EH (cell line): Measurements from ENCODE around the gene ZNF556.
A peak's percentile ranks its signal among the peaks of the same experiment; 100 is the strongest.

ENCODE experiments used
- DNase-seq: peaks from one replicate; pipeline ENCODE4 v3.0.0-alpha.2; 2015; ENCODE audit warnings: low read depth

ZNF556 gene

DNA sequence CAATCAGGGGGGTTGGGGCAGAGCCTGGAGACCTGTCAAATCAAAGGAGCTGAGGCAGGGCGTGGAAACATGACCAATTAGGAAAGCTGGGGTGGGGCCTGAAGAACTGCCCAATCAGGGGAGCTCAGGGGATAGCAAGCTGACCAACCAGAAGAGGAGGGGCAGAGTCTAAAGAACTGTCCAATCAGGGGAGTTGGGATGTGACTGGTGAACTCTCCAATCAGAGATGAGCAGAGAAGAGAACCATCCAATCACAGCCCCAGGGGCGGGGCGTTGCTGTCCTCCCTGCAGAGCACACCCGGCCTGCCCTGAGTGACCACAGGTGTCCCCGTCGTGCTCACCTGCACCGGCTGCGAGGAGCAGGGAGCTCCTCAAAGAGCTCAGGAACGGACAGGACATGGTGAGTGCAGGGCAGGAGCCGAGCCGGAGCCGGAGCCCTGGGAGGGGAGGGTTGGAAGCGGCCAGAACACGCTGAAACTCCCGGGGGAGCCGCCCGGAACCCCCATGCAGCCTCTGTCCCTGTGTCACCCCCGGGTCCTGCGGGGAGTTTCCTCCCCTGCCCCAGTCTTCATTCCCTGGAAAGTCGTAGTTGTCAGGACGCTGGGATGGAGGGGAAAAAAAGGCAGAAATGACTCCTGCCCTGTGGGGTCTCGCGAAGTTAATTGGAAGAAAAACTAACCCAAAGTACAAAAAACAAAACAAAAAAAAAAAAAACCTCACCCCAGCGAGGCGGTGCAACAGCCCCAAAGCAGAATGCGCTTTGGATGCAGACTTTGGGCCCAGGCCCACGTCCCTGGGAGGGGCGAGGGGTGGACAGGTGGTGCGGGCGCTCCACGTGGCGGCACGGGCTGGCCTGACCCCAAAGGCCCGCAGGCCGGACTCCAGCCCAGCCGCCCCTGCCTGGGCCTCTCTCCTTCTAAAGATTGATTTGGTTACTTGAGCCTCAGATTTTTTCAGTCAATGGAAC lies at the start of gene ZNF556:
Gene ZNF556 (plus strand): TSS at position 311 of the 967 bp plus-strand sequence. CDS start 87 bp downstream, at position 398.
- no peak for DNase-seq

DNA sequence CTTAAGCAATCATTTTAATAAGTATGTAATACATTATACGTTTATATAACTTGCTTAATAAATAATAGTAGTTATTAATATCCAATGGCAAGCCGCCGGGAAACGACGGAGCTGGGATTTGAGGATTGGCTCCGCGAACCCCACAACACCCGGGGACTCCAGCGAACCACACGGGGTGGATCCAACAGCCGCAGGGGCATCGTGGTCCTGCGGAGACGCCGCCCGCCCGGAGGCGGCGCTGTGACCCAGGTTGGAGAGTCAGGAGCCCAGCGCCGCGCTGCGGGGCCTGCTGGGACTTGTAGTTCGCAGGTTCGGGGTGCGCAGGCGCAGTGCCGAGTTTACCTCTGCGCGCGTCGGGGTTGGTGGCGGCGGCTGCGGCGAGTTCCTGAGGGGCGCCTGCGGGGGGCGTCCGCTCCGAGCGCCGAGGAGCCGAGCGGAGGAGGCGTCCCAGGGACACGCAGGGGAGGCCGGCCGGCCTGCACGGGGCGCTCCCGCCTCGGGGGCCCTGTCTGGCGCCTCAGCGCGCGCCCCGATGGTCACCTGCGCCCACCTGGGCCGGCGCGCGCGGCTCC lies 47.5 kb upstream of the ZNF556 start, which contains the start of gene ZNF554:
Gene ZNF554 (plus strand): TSS at position 329 of the 572 bp plus-strand sequence. CDS start 204 bp downstream, at position 533.
- peak; percentile 93 for DNase-seq

DNA sequence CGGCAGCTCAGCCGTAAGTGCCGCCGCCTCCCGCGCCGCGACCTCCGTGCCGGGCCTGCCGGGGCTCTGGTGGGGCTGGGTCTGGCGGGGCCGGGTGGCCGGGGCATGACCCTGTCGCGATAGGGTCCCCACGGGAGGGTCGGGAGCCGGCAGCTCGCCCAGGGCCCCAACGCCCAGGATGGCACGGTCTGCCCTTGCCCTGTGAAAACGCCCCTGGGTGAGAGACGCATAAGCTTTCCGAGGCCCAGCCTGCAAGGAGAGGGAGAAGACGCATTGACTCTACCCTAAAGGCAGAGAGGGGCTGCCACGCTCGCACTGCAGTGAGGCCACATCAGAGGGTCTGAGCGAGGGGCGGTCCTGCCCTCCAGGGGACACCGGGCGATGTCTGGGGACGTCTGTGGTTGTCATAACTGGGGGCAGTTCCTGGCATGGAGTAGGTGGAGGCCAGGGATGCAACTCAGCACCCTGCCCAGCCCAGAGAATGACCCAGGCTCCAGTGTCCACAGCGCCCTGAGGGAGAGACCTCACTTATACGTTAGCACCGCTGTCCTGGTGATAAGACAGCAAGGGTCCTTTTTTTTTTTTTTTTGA lies 46.9 kb upstream of the ZNF556 start:
- DNase-seq, result peak; percentile 24

DNA sequence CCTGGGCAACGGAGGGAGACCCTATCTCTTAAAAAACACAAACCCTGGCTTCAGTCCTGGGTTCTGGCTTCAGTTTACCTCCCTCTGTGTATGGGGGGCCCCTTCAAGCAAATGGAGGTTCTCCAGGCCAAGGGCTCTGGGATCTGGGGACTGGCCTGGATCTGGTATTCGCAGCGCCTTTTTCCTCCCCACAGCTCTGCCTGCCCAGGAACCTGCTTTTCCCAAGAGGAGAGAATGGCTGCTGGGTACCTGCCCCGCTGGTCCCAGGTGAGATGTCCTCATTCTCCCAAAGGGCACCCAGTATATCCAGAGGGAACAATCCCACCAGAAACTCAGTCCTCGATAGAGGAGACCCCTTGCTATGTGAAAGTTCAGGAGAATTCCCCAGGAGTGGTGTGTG lies 44.3 kb upstream of the ZNF556 start:
- DNase-seq, result no peak

DNA sequence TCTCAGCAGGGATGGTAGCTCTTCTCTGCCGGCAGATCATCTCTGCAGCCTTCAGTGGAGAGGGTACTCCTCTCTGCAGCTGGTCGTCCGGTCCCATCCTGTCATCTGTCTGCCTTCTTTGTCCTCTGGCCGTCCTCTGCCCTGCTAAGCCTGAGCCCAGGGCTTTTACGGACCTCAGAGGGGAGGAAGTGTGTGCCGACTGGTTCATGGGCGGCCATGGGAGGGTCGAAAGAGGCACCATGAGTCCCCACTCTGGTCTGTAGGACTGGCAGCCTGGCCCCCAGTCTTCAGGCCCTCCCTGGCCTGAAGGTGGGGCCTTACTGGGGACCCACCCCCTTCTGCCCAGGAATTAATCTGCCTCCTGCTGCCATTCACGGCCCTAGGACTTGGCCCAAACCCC lies 43.5 kb upstream of the ZNF556 start:
- DNase-seq, result no peak

DNA sequence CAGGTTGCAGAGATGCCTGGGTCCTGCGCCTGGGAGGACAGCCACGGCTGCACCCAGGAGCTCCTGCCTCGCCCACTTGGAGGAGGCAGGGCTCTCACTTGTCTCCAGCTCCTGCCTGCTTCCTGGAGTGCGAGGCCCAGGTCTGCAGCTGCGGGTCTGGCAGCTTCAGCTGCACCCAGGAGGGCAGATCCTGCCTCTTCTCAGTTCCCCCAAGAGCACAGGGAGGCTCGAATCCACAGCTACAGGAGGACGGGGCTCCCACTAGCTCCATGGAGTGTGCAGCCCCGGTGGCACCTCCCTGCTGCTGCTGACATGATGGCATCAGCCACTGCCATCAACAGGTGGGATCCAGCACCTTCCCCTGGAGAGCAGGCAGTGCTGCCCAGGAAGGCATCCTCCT lies 43.0 kb upstream of the ZNF556 start:
- DNase-seq, result no peak

DNA sequence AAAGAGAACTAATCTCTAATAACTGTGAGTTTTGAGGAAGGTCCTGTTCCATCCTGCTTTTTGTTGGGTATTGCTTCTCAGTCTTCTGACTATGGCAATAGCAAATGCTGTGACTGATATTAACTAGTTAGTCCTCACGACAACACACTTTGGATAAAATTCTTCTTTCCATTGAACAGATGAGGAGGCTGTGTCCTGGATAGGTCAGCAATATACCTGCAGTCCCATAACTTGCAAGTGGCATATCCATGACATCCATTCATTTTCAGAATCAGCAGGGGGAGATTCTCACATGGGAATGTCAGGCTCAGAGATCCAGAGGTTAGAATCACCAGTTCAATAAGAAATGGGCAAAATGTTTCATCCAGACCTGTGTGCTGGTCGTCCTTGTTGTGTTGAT lies 40.1 kb upstream of the ZNF556 start:
- no peak for DNase-seq

DNA sequence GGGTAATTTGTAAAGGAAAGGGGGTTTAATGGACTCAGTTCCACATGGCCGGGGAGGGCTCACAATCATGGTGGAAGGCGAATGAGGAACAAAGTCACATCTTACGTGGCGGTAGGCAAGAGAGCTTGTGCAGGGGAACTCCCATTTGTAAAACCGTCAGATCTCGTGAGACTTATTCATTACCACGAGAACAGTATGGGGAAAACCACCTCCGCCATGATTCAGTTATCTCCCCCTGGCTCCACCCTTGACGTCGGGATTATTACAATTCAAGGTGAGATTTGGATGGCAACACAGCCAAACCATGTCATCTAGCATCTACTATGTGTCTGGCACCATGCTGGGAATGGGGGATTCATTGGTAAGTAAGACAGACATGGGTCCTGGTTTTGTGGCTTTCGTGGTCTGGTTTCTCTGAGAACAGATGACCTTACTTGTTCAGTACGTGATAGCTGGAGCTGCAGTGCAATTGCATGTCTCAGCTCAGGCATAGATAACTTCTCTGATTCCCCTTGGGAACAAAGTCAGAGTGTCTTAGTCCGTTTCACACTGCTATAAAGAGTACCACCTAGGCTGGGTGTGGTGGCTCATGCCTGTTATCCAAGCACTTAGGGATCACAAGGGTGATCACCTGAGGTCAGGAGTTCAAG lies 39.2 kb upstream of the ZNF556 start:
- DNase-seq, result no peak

DNA sequence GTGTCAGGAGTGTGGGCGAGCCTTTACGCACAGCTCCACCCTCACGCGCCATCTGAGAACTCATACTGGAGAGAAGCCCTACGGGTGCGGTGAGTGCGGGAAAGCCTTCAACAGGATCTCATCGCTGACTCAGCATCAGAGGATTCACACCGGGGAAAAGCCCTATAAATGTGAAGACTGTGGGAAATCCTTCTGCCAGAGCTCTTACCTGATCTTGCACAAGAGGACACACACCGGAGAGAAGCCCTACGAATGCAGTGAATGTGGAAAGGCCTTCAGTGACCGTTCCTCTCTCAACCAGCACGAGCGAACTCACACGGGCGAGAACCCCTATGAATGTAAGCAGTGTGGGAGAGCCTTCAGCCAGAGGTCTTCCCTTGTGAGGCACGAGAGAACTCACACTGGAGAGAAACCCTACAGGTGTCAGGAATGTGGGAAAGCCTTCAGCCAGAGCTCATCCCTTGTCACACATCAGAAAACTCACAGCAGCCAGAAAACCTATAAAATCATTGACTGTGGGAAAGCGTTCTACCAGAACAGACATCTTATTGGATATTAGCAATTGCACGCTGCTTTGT lies 32.8 kb upstream of the ZNF556 start:
- DNase-seq, result peak; percentile 6

DNA sequence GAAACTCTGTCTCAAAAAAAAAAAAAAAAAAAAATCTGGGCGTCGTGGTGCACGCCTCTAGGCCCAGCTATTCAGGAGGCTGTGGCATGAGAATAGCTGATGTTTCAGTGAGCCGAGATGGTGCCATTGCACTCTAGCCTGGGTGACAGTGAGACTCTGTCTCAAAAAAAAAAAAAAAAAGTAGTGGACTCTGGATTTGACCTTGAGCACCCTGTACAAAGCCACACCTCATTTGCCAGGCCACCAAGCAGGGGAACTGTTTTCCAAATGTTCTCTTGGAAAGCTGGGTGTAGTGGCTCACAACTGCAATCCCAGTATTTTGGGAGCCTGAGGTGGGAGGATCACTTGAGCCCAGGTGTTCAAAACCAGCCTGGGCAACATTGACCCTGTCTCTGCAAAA lies 29.7 kb upstream of the ZNF556 start:
- no peak for DNase-seq

DNA sequence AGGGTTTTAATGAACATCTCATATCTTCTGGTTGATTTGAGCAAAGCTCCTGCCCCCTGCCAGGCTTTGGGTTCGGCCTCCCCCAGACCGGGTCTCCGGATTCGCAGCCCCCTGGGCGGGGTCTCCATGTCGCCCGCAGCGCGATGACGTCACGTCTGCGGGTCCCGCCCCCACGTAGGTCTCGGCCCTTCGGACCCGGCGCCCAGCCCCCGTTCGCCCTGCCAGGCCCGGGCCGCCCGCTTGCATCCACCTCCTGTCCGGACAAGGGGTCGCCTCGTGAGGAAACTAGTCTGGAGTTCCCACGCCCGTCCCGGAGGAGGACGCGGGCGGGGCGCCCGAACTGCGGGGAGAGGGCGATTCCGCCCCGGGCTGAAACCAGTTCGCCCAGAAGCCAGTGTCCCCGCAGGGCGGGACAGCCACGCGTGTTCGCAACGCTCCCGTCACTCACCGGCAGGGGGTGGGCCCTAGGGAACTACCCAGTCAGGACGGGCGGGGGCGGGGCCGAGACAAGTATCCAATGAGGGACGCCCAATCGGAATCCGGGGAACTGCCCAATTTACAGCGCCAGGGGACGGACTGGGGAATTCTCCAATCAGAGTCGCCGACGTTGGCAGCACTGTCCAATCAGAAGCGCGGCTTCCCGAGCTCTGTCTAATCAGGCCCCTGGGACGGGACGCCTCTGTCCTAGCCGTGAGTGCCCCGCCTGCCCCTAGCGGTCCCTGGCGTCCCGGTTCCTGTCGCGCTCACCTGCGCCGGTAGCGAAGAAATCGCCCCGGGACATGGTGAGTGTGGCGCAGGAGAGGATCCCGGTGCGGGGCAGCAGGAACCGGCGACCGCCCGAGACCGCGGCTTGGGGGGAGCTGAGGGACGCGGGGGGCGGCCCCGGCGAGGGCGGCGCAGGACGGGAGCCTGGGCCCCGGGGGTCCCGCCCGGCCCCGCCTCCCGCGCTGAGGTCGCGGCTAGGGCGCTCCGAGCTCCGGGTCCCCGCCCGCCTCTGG lies 26.0 kb upstream of the ZNF556 start, which contains the start of gene ZNF555:
Gene ZNF555 (plus strand): TSS at position 682 of the 998 bp plus-strand sequence. CDS start 98 bp downstream, at position 780.
- peak; percentile 99 for DNase-seq

DNA sequence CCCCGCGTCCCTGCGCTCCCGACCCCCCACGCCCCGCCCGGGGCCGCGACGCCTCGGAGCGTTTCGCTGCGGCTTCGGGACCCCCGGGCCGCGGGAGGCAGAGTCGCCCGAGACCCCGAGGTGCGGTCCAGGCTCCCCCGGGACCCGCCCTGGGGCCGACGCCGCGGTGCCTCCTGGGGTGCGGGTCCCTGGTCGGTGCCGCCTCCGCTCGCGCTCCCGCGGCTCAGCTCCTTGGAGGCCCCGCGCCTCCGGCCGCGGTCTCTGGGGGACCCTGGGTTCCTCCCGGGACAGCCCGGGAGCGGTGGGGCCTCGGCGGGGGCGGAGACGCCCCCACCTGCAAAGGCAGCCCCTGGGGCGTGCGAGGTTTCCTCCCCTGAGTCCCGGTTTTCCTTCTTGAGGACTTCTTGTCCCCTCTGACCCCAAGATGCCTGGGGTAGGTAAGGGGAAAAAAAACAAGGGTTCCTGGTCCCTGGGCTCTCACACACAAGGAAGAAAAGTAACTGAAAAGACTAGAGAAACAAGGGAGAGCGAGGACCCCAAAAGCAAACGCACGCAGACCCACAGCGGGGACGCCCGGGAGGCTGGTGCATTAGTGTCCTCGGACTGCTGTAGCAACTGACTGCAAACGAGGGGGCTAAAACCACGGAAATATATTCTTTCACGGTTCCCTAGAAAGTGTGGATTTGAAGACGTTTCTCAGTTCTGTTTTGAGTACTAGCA lies 25.1 kb upstream of the ZNF556 start:
- DNase-seq, result no peak

DNA sequence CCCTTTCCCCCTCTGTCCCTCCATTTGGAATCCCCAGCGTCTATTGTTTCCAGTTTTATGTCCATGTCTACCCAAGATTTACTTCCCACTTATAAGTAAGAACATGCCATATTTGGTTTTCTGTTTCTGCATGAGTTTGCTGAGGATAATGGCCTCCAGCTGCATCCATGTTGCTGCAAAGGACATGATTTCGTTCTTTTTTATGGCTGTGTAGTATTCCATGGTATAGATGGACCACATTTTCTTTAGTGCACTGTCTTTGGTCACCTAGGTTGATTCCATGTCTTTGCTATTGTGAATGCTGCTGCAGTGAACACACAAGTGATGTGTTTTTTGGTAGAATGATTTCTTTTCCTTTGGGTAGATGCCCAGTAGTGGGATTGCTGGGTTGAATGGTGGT lies 22.0 kb upstream of the ZNF556 start:
- no peak for DNase-seq

DNA sequence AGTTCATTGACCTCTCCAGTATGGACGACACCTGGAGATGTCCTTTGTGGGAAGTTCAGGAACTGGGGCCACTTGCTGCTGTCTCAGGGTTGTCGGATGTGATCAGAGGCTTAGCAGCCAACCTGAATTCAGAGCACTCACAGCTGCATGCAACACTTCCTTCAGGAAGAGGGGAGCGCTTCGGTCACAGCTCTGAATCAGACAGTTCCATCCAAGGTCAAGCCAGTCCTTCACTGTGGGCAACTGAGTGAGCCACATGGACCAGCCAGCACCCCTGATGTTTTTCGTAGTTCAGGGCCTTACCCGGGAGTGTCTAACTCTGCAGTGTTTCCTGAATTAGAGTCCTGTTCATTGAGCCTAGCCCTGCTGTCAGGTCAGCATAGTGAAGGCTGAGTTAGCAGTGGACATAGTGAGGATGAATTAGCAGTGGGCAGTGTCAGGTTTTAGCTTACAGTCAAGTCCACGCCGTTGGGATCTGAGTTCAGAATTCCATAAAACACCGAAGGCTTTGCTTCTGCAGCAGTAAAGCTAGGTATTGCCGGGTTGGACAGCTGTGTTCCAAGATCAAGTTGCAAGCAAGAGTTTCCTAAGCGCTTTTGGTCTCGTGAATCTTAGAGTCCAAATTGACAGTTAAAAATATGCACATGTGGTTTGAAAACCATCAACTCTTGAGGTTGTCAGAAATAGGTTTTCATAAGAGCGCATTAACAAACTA lies 20.8 kb upstream of the ZNF556 start:
- no peak for DNase-seq

DNA sequence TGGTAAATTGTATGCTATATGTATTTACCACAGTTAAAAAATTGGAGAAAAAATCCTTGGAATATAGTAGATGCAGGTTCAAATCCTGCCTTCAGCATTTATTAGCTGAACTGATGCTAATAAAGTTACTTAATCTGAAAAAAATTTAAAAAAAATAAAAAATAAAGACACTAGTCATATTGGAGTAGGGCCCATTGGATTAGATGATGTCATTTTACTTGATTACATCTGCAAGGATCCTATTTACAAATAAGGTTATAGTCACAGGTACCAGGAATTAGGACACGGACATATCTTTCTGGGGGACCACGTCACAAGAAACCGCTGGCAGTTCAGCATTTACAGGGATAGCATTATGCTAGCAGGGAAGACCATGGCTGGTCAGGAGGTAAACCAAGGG lies 19.6 kb upstream of the ZNF556 start:
- DNase-seq, result no peak

DNA sequence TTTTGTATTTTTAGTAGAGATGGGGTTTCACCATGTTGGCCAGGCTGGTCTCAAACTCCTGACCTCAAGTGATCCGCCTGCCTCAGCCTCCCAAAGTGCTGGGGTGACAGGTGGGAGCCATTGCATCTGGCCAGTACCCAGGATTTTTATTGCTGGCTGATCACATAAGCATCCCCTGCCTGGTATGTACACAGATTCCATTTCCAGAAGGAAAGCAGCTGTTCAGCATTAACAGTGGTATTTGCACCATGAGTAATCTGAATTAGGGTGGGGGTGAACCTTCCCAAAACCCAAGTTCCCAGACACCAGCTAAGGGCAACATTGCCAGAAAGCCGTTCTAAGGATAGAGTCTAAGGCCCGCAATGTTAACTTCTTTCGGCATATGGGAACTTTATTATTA lies 18.5 kb upstream of the ZNF556 start:
- peak; percentile 67 for DNase-seq

DNA sequence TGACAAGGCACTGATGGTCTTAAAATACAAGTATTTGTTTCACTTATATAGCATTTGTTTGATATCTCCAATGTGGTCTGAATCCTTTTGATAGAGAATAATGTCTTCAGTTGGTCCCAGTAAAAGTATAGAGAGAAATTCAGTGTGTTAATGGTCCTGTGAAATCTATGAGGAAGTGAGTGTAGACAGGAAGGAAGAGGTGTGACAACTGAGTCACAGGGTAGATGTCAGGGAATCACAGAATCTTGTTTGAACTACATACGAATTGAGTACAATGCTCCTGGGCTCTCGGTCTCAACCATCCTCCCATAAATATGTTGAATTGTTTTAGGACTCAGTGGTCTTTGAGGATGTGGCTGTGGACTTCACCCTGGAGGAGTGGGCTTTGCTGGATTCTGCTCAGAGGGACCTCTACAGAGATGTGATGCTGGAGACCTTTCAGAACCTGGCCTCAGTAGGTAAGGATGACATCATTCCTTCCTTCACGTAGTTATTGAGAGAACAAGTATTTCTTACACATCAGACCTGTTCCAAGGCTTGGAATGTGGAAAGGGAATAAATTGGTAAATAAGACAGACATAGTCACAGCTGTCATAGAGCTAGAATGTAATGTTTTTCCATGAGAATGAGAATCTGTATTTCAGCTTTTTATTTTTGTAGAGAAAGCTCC lies 16.7 kb upstream of the ZNF556 start:
- no peak for DNase-seq

DNA sequence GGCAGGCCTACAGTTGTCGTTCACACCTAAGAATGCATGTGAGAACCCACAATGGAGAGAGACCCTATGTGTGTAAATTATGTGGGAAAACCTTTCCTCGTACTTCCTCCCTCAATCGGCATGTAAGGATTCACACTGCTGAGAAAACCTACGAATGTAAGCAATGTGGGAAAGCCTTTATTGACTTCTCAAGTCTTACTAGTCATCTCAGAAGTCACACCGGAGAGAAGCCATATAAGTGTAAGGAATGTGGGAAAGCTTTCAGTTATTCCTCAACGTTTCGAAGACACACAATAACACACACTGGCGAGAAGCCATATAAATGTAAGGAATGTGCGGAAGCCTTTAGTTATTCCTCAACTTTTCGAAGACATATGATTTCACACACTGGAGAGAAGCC lies 14.5 kb upstream of the ZNF556 start:
- no peak for DNase-seq
